Stimulated activated CD4-positive, alpha-beta T cell treated with anti-CD3 and anti-CD28 coated beads, Interleukin-15, amount 100 ng/mL, for 1 hour (primary cell): ENCODE measurements around the gene PDE11A.
"Not testable (repeated sequence)": the region's sequence is repeated elsewhere in the genome, so short reads cannot be mapped to it uniquely, and the experiment has no call there.

Source experiments
- DNase-seq, 2 donors: peaks; one replicate each; pipeline ENCODE4 v3.0.0-alpha.2; 2020; ENCODE audit warnings: low read depth in 1 of 2, low spot score in 1 of 2

PDE11A gene

DNA sequence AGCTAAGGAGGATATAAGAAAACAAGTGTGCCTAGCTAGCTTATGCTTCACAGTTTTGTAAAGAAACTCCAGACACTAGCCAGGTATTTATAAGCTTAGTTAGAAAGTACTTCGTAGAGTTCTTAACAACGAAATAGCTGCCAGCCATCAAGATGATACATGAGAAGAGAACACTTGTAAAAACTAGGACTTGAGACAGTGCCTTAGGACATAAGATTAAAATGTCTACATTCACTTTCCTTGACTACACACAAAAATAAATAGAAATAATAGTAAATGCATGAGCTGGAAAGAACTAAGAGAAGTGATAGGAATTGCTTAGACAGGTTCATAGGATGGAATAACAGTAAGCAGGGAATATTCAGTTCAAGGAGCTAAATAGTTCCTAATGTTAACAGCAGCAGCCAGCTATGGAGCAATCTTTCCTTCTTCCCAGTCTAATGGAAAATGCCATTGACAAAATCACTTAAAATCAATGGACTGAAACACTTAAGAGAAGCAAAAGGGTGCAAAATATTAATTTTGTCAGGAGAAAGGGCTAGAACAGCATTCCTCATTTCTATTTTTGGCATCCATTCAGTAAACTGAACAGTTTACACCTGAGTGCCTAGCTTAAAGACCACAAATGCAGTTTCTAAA, 186.6 kb downstream of the PDE11A start:
- DNase-seq, result no peak

DNA sequence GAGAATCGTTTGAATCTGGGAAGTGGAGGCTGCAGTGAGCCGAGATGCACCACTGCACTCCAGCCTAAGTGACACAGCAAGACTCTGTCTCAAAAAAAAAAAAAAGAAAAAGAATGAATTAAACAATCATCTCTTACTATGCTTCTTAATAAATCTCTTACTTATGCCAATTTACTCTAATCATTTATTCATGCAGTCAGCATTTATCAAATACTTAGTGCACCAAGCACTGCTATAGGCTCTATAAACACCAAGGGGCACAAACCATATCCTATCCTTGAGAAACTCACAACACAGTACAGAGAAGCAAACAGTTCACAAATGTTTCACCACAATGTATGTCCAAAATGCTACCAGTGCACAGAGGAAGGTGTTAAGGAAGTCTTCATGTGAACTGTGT, 189.4 kb downstream of the PDE11A start:
- DNase-seq, result no peak

- DNase-seq, result no peak
These were observed 190.1 kb downstream of the PDE11A start for GRCh38 chr2:177882501-177882900.

DNA sequence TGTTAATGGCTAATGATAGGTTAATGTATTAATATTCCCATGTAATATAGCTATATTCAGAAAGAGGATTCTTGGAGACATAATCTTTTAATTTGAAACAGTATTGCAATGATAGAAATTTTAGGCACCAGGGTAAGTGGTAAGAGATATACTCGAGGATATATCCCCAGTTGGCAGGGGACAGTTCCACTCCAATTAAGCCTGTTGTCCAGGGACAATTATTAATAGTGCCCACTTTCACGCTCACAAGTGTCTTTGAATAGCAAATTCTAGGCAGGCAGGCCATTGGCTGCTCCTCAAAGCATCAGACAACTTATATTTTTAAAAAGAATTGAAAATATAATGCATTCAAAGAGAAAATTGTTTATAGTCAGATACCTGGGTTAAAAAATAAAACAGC, 190.7 kb downstream of the PDE11A start:
- DNase-seq, result no peak

DNA sequence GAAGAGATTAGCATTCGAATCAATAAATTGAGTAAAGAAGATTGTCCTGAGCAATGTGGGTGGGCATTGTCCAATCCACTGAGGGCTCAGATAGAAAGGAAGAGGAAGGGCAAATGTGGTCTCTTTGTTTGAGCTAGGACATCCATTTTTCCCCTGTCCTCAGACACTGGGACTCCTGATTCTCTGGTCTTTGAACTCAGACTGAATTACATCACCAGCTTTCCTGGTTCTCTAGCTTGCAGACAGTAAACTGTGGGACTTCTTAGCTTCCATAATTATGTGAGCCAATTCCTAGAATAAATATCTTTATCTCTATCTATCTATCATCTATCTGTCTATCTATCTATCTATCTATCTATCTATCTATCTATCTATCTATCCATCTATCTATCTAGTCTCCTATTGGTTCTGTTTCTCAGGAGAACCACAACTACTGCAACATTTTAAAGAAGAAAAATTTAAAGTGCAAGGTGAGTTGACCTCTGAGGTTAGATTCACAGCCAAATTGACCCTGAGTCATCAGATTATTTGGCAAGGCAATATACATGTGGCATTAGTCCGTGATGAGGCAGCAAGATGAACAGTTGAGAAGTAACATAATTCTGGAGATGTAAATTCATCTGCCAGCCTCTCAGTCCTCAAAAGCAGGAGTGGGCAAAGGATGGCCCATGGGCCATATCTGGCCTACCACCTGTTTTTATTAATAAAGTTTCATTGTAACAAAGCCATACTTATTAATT, 191.4 kb downstream of the PDE11A start:
- no peak for DNase-seq

DNA sequence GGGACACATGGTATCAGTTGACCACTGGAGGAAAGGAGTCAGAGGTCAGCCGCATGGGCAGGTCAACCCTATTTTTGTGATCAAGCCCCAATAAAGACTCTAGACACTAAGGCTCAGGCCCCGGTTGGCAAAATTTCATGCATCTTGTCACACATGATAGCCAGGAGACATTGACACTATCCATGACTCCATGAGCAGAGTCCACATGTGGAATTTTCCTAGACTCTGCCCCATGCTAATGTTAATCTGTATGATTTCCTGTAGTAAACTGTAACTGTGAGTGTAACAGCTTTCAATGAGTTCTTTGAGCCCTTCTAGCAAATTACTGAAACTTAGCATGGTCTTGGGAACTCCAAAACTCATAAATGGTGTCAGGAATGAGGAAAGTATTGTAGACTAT, 192.3 kb downstream of the PDE11A start:
- DNase-seq, result no peak

DNA sequence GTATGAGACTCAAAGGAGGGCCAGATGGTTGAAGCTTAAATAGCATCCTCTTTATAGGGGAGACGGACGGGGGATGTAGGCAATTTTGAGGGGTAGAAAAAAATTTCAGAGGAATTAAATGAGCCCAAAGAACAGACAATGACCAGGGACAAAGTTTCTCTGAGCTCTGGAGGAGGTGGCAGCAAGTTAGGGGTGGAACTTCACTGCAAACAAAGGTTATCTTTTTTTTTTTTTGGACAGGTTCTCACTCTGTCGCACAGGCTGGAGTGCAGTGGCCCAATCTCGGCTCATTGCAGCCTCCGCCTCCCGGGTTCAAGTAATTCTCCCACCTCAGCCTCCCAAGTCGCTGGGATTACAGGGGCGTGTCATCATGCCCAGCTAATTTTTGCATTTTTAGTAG, 195.6 kb downstream of the PDE11A start:
- DNase-seq, result no peak

- no peak for DNase-seq
These were observed 197.9 kb downstream of the PDE11A start for GRCh38 chr2:177874686-177875085.

GRCh38 chr2:177873915-177874314, 198.7 kb downstream of the PDE11A start:
- no peak for DNase-seq

DNA sequence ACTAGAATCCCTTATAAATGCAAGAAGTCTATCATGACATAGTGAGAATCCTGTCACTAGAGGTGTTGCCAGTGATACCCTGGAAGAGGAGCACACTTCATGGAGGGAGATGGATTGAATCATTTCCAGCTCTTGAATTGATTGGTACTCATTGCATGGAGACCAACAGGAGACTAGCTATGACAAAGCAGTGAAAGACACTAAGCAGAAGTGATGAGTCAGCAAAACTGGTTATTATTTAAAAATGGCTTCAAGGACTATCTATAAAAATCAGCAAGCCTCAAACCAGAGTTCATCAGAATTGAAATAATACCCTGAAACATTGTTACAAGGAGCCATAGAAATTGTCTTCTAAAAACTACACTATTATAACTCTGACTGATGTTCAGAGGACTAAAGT, 200.3 kb downstream of the PDE11A start:
- no peak for DNase-seq

- DNase-seq, result no peak
These were observed 202.7 kb downstream of the PDE11A start for GRCh38 chr2:177869912-177870311.

GRCh38 chr2:177869209-177869608, 203.4 kb downstream of the PDE11A start:
- DNase-seq, result no peak

DNA sequence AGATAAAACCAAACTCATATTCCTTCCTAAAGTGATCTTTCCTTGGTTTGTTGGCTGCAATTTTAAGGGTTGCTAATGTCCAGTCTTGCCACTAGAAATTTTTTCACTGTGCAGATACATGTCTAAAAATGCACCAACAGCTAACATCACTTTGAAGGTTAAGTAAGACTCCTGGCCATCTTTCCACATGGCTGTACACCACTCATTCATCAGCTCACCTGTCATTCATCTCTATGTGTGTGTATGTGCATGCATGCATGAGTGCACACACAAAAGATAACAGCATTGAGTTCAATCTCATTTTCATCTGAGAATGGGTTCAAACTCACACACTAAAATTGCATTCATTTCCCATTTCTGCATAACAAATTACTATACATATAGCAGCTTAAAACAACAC, 203.8 kb downstream of the PDE11A start:
- no peak for DNase-seq

- DNase-seq, result no peak
These were observed 215.0 kb downstream of the PDE11A start for GRCh38 chr2:177857538-177857937.

- no peak for DNase-seq
These were observed 220.2 kb downstream of the PDE11A start for GRCh38 chr2:177852389-177852788.

DNA sequence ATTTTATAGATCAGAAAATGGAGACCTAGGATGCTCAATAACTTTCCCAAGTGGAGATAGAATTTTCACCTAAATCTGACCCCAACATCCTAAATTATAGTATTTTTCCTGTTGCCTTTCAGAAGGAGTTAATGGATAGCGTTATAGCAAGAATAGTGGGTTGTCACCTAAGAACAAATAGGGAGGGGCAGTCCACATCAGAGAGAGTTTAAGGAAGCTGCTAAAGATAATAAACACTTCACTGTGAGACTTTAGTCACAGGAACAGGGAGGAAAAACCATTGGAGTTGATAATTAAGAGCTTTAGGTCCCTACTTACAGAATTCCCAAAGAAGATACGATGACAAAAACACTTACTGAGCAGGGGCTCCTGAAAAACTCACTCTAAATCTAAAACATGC, 229.4 kb downstream of the PDE11A start:
- DNase-seq, result no peak

- no peak for DNase-seq
These were observed 230.3 kb downstream of the PDE11A start for GRCh38 chr2:177842243-177842642.

DNA sequence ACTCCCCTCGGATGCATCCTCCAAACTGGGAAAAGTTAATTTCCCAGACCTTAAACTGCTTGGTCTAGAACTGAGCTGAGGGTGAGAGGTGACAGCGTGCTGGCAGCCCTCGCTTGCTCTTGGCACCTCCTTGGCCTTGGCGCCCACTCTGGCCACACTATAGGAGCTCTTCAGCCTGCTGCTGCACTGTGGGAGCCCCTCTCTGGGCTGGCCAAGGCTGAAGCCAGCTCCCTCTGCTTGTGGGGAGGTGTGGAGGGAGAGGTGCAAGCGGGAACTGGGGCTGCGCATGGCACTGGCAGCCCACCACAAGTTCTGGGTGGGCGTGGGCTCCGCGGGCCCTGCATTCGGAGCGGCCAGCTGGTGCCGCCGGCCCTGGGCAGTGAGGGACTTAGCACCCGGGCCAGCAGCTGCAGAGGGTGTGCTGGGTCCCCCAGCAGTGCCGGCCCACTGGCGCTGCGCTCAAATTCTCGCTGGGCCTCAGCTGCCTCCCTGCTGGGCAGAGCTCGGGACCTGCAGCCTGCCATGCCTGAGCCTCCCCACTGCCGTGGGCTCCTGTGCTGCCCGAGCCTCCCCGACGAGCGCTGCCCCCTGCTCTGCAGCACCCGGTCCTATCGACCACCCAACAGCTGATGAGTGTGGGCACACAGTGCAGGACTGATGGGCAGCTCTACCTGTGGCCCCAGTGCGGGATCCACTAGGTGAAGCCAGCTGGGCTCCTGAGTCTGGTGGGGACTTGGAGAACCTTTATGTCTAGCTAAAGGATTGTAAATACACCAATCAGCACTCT, 237.0 kb downstream of the PDE11A start:
- not testable (repeated sequence) for DNase-seq

DNA sequence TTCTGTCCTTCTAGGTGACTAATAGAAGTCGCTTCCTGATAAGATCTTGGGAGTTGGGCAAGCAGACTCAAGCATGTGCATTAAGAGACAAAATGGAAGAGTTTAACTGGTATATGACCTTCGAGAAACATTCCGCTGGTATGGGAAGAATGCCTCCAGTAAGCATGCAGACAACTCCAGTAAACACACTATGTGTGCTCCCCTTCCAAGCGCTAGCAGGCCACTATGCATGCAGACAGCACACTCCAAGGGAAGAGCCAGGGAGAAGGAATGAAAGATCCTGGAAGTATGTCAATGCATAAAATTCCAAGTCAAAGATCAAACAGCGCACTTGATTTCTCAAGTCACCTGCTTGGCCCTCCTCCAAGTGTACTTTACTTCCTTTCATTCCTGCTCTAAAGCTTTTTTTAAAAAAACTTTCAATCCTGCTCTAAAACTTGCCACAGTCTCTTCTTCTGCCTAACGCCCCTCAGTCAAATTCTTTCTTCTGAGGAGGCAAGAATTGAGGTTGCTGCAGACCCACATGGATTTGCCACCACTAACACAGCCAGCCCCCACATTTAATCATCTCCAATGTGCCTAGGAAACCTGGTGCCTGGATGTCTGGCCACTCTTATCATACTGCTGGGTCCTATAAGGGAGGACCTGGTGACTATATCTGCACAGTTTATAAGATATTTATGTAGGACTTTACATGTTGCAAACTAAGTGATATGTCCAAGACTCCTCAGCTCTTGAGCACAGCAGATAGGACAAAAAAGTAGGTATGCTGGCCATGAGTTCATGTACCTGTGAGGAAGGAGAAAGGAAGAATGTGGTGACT, 239.8 kb downstream of the PDE11A start:
- DNase-seq, result no peak

GRCh38 chr2:177830881-177831386, 241.6 kb downstream of the PDE11A start:
- DNase-seq, result no peak

DNA sequence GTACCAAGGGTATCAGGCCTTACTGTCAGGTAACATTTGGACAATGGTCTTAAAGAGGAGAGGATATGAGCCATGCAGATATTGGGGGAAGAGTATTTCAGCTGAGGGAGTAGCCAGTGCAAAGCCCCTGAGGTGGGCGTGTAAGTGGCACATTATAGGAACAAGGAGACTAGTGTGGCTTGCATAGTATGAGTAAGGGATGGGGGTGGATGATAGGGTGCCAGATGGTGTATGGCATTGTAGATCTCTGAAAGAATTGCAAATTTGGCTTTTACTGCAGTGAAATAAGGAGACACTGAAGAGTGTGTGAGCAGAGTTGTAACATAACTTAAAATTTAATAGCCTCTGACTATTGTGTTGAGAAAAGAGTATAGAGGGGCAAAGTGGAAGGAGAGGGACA, 244.0 kb downstream of the PDE11A start:
- no peak for DNase-seq
